ENCODE data around the gene SLC30A4. TPM values are rescaled to one million over a fixed set of nuclear protein-coding genes. Genes with fewer than 3 reads are reported as not detected.
A peak's percentile ranks its signal among the peaks of the same experiment; 100 is the strongest.

The SLC30A4 gene
- total RNA-seq, 3 donors from 2014 or later, result 5.6 to 11.5 (median 5.9) TPM

DNA sequence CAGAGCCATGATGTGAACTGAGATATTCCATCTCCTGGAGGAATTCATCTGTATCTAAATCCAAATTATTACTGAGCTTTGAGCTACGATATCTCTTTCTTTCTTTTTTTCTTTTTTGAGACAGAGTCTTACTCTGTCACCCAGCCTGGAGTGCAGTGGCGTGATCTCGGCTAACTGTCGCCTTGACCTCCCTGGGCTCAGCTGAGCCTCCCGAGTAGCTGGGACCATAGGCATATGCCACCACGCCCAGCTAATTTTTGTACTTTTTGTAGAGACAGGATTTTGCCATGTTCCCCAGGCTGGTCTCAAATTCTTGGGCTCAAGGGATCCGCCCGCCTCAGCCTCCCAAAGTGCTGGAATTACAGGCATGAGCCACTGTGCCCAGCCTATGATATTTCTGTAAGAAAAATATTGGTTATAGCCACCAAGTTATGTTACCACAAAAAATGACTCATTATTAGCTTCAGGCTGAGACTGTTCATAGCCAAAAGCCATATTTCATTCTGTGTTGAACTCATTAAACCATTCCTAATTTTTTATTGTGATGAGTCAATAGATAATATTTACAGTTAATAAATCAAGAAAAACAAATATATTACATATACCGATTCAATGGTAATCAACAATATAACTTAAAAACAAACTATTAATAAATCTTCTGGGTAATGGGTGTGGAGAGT lies 27.1 kb upstream of the SLC30A4 start:
- DNase-seq (ENCODE audit: low spot score in 2 of 2), result no peak
- peak overlapping the region in 1 of 2 donors; percentile 38 for H3K27ac ChIP-seq
- peak overlapping the region in 2 of 3 donors; percentile 6 to 31 for H3K4me3 ChIP-seq
- intact Hi-C loops (cut with DNase I; ENCODE audit: low total_unique reads), result no loop called here
- H3K27me3 ChIP-seq, result no peaks in the 10 kb centered on the region
- H3K4me1 ChIP-seq, result no peaks in the 10 kb centered on the region
- no peaks in the 10 kb centered on the region for H3K36me3 ChIP-seq
- H3K9me3 ChIP-seq, result no peaks in the 10 kb centered on the region
- TF ChIP-seq, protein P1, sequence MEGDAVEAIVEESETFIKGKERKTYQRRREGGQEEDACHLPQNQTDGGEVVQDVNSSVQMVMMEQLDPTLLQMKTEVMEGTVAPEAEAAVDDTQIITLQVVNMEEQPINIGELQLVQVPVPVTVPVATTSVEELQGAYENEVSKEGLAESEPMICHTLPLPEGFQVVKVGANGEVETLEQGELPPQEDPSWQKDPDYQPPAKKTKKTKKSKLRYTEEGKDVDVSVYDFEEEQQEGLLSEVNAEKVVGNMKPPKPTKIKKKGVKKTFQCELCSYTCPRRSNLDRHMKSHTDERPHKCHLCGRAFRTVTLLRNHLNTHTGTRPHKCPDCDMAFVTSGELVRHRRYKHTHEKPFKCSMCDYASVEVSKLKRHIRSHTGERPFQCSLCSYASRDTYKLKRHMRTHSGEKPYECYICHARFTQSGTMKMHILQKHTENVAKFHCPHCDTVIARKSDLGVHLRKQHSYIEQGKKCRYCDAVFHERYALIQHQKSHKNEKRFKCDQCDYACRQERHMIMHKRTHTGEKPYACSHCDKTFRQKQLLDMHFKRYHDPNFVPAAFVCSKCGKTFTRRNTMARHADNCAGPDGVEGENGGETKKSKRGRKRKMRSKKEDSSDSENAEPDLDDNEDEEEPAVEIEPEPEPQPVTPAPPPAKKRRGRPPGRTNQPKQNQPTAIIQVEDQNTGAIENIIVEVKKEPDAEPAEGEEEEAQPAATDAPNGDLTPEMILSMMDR (IDR thresholded peaks at IDR 0.05), result no peak
- no peak for TF ChIP-seq POLR2AphosphoS5 (IDR thresholded peaks at IDR 0.05)
- TF ChIP-seq POLR2A (IDR thresholded peaks at IDR 0.05), result no peak

- no peaks in the 10 kb centered on the region for H3K4me1 ChIP-seq
- H3K4me3 ChIP-seq, result peak overlapping the region in 2 of 3 donors; percentile 21 to 31
- no peak for DNase-seq (ENCODE audit: low spot score in 2 of 2)
- no peak for TF ChIP-seq POLR2A (IDR thresholded peaks at IDR 0.05)
- no peak for TF ChIP-seq POLR2AphosphoS5 (IDR thresholded peaks at IDR 0.05)
- TF ChIP-seq, protein P1 (IDR thresholded peaks at IDR 0.05), result no peak
- intact Hi-C loops (cut with DNase I; ENCODE audit: low total_unique reads), result no loop called here
- no peaks in the 10 kb centered on the region for H3K9me3 ChIP-seq
- H3K27me3 ChIP-seq, result no peaks in the 10 kb centered on the region
- no peaks in the 10 kb centered on the region for H3K36me3 ChIP-seq
- H3K27ac ChIP-seq, result peak overlapping the region in 1 of 2 donors; percentile 38
Observed at GRCh38 chr15:45548753-45549520, 26.4 kb upstream of the SLC30A4 start.

DNA sequence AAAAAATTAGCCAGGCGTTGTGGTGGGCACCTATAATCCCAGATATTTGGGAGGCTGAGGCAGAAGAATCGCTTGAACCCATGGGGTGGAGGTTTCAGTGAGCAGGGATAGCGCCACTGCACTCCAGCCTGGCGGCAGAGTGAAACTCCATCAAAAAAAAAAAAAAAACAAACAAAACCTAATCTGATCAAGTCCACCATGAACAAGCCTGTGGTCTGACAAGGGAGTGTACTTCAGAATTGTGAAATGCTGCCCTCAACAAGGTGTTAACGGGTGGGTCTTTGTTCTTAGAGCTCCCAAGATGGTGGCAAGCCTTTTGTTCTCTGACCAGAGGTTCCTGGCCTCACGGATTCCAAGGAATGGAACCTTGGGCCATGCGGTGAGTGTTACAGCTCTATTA lies 24.2 kb upstream of the SLC30A4 start:
- Histone ChIP-seq H3K27ac (no peak overlapping the region), H3K27me3 (no peaks in the 10 kb centered on the region), H3K4me1 (no peaks in the 10 kb centered on the region), H3K4me3 (no peak overlapping the region), H3K36me3 (no peaks in the 10 kb centered on the region), H3K9me3 (no peaks in the 10 kb centered on the region)
- DNase-seq (ENCODE audit: low spot score in 2 of 2), result no peak
- intact Hi-C loops (cut with DNase I; ENCODE audit: low total_unique reads), result no loop called here
- no peak for TF ChIP-seq POLR2A (IDR thresholded peaks at IDR 0.05)
- TF ChIP-seq, protein P1 (IDR thresholded peaks at IDR 0.05), result no peak
- TF ChIP-seq POLR2AphosphoS5 (IDR thresholded peaks at IDR 0.05), result no peak

GRCh38 chr15:45544266-45545023 lies 21.9 kb upstream of the SLC30A4 start:
- no peak overlapping the region for H3K4me3 ChIP-seq
- no peaks in the 10 kb centered on the region for H3K36me3 ChIP-seq
- no peaks in the 10 kb centered on the region for H3K4me1 ChIP-seq
- H3K9me3 ChIP-seq, result no peaks in the 10 kb centered on the region
- intact Hi-C loops (cut with DNase I; ENCODE audit: low total_unique reads), result no loop called here
- DNase-seq (ENCODE audit: low spot score in 2 of 2), result no peak
- no peak overlapping the region for H3K27ac ChIP-seq
- TF ChIP-seq POLR2AphosphoS5 (IDR thresholded peaks at IDR 0.05), result no peak
- TF ChIP-seq, protein P1 (IDR thresholded peaks at IDR 0.05), result no peak
- no peak for TF ChIP-seq POLR2A (IDR thresholded peaks at IDR 0.05)
- H3K27me3 ChIP-seq, result no peaks in the 10 kb centered on the region
